GM11168 (cell line): ENCODE measurements around the gene TET2.

Experiments used
- in situ Hi-C: fragments of 300-500 bp; cut with MboI; formaldehyde crosslinking; loops from one replicate; pipeline ENCODE4 v1.12.0; 2022; ENCODE audit warnings: low sequenced_read_pairs; ENCODE audit not compliant: unreplicated experiment

Gene TET2

DNA sequence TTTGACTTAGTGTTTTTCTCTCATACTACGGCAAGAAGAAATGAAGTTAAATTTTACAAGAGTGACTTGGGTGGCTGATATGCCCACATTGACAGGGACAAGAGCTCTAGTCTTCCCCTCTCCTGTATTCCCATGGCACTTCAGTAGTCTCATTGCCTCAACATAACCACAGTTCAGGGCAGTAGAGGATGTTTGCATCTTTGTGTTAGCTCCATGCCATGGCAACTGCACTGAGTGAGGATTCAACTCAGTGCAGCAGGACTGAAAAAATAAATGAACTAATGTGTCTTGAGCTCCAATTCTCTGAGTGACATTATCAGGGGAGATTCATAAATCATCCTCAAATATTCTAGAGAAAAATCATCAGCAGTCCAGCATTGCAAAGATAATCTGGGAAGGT is 78.8 kb downstream of the TET2 start:
- in situ Hi-C loops, result no loop called here

DNA sequence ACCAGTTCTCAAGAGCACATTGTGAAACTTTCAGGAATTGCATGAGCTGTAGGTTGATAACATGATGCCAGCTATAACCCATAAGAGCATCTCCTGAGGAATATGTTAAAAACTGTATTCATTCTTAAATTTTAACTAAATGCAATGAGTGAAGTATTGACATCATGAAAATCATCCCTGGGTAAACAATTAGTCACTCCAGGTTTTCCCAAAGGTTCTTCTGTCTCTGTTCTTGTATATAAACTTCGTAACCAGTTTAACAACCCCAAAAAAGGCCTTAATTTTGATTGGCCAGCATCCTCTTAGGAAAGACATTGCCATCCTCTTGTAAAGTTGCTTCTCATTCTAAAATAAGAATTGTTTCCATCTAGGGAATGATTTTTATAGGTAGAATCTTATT is 80.4 kb downstream of the TET2 start:
- in situ Hi-C loops, result no loop called here

DNA sequence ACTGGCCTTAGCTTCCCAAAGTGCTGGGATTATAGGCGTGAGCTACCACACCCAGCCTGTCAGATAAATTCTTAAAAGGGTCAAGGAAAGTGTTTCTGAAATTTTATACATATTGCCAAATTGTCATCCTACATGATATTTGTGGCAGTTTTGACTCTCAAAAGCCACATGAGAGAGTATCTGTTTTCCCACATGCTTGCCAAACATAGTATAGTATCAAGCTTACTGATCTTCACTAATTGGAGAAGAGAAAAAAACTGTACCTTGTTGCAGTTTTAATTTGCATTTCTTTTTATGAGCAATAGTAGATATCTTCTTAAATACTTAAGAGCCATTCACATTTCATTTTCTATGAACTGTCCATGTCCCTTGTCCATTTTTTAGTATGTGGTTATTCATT is 83.6 kb downstream of the TET2 start:
- in situ Hi-C loops, result no loop called here

DNA sequence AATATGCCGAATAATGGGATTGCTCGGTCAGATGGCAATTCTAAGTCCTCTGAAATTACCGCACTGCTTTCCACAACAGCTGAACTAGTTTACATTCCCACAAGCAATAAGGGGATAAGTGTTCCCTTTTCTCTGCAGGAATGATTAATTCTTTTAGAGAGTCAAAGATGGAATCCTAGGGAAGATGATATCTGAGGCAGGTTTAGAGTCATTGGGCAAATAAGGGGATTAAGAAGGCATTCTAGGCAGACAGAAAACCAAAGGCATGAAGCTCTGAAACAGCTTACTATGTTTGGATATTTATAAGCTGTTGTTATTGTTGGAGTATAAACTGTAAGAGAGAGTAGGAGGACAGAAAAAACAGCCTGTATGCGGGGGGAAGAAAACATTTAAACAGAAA is 85.7 kb downstream of the TET2 start:
- in situ Hi-C loops, result no loop called here

DNA sequence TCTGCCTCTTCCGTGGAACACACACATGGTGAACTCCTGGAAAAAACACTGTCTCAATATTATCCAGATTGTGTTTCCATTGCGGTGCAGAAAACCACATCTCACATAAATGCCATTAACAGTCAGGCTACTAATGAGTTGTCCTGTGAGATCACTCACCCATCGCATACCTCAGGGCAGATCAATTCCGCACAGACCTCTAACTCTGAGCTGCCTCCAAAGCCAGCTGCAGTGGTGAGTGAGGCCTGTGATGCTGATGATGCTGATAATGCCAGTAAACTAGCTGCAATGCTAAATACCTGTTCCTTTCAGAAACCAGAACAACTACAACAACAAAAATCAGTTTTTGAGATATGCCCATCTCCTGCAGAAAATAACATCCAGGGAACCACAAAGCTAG is 87.9 kb downstream of the TET2 start:
- in situ Hi-C loops, result no loop called here

DNA sequence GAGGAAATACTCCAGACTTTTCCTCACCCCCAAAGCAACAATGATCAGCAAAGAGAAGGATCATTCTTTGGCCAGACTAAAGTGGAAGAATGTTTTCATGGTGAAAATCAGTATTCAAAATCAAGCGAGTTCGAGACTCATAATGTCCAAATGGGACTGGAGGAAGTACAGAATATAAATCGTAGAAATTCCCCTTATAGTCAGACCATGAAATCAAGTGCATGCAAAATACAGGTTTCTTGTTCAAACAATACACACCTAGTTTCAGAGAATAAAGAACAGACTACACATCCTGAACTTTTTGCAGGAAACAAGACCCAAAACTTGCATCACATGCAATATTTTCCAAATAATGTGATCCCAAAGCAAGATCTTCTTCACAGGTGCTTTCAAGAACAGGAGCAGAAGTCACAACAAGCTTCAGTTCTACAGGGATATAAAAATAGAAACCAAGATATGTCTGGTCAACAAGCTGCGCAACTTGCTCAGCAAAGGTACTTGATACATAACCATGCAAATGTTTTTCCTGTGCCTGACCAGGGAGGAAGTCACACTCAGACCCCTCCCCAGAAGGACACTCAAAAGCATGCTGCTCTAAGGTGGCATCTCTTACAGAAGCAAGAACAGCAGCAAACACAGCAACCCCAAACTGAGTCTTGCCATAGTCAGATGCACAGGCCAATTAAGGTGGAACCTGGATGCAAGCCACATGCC is 89.7 kb downstream of the TET2 start:
- in situ Hi-C loops, result no loop called here

DNA sequence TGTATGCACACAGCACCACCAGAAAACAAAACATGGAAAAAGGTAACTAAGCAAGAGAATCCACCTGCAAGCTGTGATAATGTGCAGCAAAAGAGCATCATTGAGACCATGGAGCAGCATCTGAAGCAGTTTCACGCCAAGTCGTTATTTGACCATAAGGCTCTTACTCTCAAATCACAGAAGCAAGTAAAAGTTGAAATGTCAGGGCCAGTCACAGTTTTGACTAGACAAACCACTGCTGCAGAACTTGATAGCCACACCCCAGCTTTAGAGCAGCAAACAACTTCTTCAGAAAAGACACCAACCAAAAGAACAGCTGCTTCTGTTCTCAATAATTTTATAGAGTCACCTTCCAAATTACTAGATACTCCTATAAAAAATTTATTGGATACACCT is 90.2 kb downstream of the TET2 start:
- in situ Hi-C loops, result no loop called here

DNA sequence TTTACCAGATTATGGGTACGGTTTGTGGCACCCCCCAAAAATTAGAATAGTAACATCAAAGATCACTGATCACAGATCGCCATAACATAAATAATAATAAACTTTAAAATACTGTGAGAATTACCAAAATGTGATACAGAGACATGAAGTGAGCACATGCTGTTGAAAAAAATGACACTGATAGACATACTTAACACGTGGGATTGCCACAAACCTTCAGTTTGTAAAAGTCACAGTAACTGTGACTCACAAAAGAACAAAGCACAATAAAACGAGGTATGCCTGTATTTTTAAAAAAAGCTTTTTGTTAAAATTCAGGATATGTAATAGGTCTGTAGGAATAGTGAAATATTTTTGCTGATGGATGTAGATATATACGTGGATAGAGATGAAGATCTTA is 93.4 kb downstream of the TET2 start:
- in situ Hi-C loops, result no loop called here

DNA sequence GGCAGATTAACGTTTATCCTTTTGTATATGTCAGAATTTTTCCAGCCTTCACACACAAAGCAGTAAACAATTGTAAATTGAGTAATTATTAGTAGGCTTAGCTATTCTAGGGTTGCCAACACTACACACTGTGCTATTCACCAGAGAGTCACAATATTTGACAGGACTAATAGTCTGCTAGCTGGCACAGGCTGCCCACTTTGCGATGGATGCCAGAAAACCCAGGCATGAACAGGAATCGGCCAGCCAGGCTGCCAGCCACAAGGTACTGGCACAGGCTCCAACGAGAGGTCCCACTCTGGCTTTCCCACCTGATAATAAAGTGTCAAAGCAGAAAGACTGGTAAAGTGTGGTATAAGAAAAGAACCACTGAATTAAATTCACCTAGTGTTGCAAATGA is 94.8 kb downstream of the TET2 start:
- in situ Hi-C loops, result no loop called here

DNA sequence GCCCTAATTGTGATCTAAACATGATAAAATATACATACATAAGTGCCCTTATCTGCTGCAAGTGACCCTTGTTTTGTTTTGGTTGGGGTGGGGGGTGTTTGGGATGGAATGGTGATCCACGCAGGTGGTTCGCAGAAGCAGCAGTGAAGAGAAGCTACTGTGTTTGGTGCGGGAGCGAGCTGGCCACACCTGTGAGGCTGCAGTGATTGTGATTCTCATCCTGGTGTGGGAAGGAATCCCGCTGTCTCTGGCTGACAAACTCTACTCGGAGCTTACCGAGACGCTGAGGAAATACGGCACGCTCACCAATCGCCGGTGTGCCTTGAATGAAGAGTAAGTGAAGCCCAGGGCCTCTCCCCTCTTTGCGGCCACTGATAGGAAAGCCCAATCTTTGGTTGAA is 96.8 kb downstream of the TET2 start:
- in situ Hi-C loops, result no loop called here

DNA sequence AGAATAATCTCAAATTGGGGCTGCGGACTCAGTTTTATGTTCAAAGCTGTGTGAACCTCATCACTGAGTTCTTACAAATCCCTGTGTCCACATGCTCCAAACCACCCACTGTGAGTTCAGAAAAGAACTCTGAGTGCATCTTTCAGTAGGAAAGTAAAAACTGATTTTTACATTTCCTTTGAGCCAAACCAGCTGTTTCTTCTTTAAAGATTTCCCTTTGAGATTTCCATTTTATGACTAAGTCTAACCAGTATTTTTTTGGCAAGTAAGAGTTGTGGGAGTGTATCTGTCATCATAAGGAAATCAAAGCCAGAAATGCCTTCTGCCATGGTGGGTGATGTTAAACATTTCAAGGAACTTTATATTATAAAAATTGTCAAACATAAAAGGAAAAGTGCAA is 100.0 kb downstream of the TET2 start:
- in situ Hi-C loops, result no loop called here

DNA sequence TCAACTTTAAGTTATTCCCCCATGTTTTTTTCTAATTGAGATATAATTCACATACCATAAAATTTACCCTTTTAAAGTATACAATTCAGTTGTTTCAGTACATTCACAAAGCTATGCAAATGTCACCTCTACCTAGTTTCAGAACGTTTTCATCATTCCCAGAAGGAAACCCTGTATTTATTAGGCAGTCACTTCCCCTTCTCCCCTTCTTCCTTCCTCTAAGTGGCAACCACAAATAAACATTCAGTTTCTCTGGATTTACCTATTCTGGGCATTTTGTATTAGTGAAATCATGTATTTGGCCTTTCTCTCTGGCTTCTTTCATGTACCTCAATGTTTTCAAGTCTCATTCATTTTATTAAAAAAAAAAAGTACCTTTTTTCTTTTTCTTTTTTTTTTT is 101.9 kb downstream of the TET2 start:
- in situ Hi-C loops, result no loop called here

DNA sequence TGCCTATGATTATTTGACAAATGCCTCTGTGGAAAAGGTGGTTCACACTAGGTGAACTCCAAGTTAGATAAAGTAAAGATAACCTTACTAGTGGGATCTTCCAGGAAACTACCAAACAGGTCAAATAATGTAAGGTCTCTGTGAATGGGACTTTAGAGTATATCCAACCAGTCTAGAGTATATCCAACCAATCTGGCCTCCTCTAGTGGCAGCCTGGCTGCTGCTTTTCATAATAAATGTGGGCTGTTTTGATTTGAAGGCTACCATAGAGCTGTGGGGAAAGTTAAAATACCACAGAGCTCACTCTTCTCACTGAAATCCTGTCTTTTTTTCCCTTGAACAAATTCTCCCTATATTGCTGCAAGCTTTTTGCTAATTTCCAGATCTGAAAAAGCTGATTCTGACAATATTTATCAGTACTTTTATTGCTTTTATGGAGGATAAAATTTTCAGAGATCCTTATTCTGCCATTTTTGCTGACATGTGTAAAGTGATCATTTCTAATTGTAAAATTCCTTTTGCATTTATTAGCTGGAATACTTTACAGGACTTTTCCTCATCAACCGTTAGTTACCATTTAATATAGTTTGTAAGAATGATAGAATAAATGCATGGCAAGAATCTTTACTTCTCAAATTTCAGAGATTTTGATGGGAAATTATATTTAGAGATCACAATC is 111.3 kb downstream of the TET2 start:
- in situ Hi-C loops, result no loop called here

DNA sequence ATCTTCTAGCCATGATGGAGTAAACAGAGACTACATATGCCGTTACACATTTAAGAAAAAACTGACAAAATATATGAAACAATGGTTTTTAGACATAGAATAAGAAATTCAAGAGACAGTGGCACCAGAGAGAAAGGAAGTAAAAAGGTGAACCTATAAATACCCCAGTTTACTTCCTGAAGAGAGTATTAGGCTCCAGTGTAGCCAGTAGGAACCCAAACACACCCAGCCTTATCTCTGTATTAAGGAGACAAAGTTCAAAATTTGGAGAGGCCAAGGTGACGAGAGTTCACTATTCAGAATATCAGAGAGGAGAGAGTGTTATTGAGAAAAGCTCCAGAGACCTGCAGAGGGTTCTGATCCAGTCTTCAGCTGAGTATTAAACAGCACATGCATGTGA is 119.0 kb downstream of the TET2 start:
- in situ Hi-C loops, result no loop called here

DNA sequence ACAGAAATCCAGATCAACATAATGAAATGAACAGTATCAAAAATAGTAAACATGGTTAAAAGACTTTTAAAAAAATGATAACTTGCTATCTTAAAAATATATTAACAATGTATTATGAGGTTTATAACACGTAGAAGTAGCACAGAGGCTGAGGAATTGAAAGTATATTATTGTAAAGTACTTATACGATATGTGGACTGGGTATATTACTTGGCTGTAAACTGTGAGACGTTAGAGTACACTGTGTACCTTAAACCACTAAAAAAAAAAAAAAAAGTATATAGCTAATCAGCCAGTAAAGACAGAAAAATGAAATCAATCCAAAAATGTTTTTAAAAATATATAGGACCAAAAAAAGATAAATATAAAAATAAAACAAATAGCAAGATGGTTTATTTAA is 120.6 kb downstream of the TET2 start:
- in situ Hi-C loops, result no loop called here

DNA sequence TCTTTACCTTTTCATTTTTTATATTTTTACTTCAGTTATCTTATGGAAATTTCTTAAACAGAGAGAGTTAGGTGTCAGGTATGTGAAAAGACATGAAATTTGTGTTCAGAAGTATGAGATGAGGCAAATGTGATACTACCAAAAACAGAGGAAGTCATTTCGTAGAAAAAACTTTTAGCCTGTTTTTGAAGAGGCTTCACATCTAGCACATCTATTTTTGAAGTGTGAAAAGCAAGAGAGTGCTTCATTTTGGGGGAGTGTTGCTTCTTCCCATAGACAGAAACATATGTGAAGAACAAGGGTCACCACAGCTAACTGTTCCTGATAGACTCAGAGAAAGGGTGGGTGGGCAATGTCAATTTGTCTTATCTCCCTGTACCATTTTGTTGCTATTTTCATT is 125.3 kb downstream of the TET2 start:
- in situ Hi-C loops, result no loop called here

DNA sequence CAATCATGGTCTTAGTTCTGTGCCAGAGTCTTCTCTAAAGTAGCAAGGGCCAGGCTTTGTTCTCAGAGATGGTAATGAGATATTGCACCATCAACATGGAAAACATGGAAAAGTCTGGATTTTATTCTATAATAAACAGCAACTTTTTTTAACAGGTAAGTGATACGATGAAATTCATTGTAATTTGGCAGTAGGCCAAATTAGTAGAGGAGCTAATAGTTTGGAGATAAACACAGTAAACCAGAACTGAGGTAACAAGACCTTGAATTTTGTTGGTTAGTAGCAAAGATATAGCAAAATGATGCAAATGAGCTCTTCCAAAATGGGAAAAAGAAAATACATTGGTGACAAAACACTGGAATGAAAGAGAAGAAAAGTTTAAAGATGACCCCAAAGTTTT is 126.6 kb downstream of the TET2 start:
- in situ Hi-C loops, result no loop called here

DNA sequence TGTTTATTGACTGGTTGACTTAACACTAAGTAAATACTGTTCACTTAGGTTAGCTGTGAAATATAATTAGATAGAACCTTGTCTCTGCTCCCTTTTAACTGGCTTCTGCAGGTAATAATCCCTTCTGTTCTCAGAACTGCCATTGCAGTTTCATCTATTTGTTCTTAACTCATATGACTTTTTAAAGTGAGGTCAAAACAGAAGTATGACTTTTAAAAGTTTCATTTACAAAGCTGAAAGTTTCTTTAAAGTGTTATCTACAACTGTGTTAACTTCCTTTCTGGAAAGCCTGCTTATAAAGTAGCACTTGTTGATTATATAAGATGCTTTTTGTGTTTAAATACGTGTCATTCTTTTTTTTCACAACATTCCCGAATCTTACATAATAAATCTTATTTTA is 127.4 kb downstream of the TET2 start:
- in situ Hi-C loops, result no loop called here

DNA sequence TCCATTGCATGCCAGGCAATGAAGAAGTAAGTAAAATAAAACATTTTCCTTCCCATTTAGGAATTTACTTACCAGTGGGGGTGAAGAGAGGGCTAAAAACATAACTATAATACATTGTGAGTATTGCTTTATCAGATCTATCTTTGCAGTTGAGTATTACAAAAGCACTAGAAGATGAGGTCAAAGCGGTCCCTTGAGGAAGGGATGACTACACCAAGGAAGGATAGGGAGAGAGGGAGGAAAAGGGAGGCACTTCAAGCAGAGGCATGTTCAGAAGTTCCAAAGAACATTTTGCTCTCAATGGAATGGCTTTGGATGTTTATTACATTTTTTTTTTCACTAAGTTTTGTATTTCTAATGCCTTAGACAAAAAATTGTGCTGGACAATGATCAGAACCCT is 127.8 kb downstream of the TET2 start:
- in situ Hi-C loops, result no loop called here

DNA sequence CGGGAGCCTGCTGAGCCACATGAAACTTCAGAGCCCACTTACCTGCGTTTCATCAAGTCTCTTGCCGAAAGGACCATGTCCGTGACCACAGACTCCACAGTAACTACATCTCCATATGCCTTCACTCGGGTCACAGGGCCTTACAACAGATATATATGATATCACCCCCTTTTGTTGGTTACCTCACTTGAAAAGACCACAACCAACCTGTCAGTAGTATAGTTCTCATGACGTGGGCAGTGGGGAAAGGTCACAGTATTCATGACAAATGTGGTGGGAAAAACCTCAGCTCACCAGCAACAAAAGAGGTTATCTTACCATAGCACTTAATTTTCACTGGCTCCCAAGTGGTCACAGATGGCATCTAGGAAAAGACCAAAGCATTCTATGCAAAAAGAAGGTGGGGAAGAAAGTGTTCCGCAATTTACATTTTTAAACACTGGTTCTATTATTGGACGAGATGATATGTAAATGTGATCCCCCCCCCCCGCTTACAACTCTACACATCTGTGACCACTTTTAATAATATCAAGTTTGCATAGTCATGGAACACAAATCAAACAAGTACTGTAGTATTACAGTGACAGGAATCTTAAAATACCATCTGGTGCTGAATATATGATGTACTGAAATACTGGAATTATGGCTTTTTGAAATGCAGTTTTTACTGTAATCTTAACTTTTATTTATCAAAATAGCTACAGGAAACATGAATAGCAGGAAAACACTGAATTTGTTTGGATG is 129.9 kb downstream of the TET2 start:
- in situ Hi-C loops, result no loop called here

DNA sequence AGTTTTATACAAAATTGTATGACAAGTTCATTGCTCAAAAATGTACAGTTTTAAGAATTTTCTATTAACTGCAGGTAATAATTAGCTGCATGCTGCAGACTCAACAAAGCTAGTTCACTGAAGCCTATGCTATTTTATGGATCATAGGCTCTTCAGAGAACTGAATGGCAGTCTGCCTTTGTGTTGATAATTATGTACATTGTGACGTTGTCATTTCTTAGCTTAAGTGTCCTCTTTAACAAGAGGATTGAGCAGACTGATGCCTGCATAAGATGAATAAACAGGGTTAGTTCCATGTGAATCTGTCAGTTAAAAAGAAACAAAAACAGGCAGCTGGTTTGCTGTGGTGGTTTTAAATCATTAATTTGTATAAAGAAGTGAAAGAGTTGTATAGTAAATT is 131.0 kb downstream of the TET2 start:
- in situ Hi-C loops, result no loop called here

DNA sequence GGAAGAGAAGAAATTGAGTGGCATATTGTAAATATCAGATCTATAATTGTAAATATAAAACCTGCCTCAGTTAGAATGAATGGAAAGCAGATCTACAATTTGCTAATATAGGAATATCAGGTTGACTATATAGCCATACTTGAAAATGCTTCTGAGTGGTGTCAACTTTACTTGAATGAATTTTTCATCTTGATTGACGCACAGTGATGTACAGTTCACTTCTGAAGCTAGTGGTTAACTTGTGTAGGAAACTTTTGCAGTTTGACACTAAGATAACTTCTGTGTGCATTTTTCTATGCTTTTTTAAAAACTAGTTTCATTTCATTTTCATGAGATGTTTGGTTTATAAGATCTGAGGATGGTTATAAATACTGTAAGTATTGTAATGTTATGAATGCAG is 132.6 kb downstream of the TET2 start:
- in situ Hi-C loops, result no loop called here
